Neural progenitor cell (in vitro differentiated cells): Measurements from ENCODE around the gene INSRR. TPM values are rescaled to one million over a fixed set of nuclear protein-coding genes. Genes with fewer than 3 reads are reported as not detected.

Source experiments
- DNase-seq: peaks from one replicate; pipeline ENCODE4 v3.0.0-alpha.2; 2016; ENCODE audit warnings: low spot score
- H2AFZ ChIP-seq: fragments of 200-600 bp; sonication (generic); replicated peaks from 2 replicates; pipeline ENCODE4 v1.6.1; 2016; ENCODE audit warnings: antibody characterized with exemption
- H3F3A ChIP-seq: fragments of 200-600 bp; sonication (generic); 2 replicates; pipeline ENCODE4 v1.6.1; 2016; ENCODE audit warnings: antibody characterized with exemption, low read depth
- H3K27ac ChIP-seq: fragments of 200-600 bp; sonication (generic); 2 replicates; pipeline ENCODE4 v1.5.1; 2016; ENCODE audit warnings: mild to moderate bottlenecking
- H3K27me3 ChIP-seq: fragments of 200-600 bp; sonication (generic); 2 replicates; pipeline ENCODE4 v1.6.1; 2016; ENCODE audit warnings: mild to moderate bottlenecking, moderate library complexity
- H3K36me3 ChIP-seq: fragments of 200-600 bp; sonication (generic); 2 replicates; pipeline ENCODE4 v1.5.1; 2016
- H3K4me1 ChIP-seq: fragments of 200-600 bp; sonication (generic); 2 replicates; pipeline ENCODE4 v1.6.1; 2016; ENCODE audit warnings: mixed run types
- H3K4me2 ChIP-seq: fragments of 200-600 bp; sonication (generic); 2 replicates; pipeline ENCODE4 v1.6.1; 2016
- H3K4me3 ChIP-seq: fragments of 200-600 bp; sonication (generic); 2 replicates; pipeline ENCODE4 v1.5.1; 2016
- H3K79me2 ChIP-seq: fragments of 200-600 bp; sonication (generic); 2 replicates; pipeline ENCODE4 v1.6.1; 2016; ENCODE audit warnings: low read depth
- H3K9ac ChIP-seq: fragments of 200-600 bp; sonication (generic); 2 replicates; pipeline ENCODE4 v1.6.1; 2016
- H3K9me3 ChIP-seq: fragments of 200-600 bp; sonication (generic); 2 replicates; pipeline ENCODE4 v1.5.1; 2016; ENCODE audit warnings: low read depth
- H4K20me1 ChIP-seq: fragments of 200-600 bp; sonication (generic); 2 replicates; pipeline ENCODE4 v1.6.1; 2016; ENCODE audit warnings: low read depth
- H3K27ac Mint-ChIP-seq: 3 replicates; pipeline ENCODE4 v1.8.0; 2021; ENCODE audit warnings: mixed read lengths
- H3K27me3 Mint-ChIP-seq: 2 replicates; pipeline ENCODE4 v1.8.0; 2022; ENCODE audit warnings: low read depth, mild to moderate bottlenecking, inconsistent platforms, moderate library complexity, mixed read lengths; ENCODE audit not compliant: insufficient read depth
- H3K36me3 Mint-ChIP-seq: 3 replicates; pipeline ENCODE4 v1.8.0; 2021; ENCODE audit warnings: mixed read lengths
- H3K4me1 Mint-ChIP-seq: 3 replicates; pipeline ENCODE4 v1.8.0; 2021; ENCODE audit warnings: mixed read lengths
- H3K4me3 Mint-ChIP-seq: 3 replicates; pipeline ENCODE4 v1.8.0; 2021; ENCODE audit warnings: mild to moderate bottlenecking, moderate library complexity, mixed read lengths
- H3K9me3 Mint-ChIP-seq: 3 replicates; pipeline ENCODE4 v1.8.0; 2020; ENCODE audit warnings: mixed read lengths
- CTCF ChIP-seq: fragments of 200-600 bp; sonication (generic); IDR thresholded peaks from 2 replicates; pipeline ENCODE4 v1.5.1; 2017; ENCODE audit warnings: antibody characterized with exemption, mild to moderate bottlenecking
- EZH2 ChIP-seq: fragments of 200-600 bp; sonication (generic); IDR thresholded peaks from 2 replicates; pipeline ENCODE4 v1.6.1; 2017; ENCODE audit warnings: antibody characterized with exemption, mild to moderate bottlenecking, moderate library complexity
- EZH2phosphoT487 ChIP-seq: fragments of 200-600 bp; sonication (generic); IDR thresholded peaks from 2 replicates; pipeline ENCODE4 v1.6.1; 2017; ENCODE audit warnings: antibody characterized with exemption
- total RNA-seq: library from RNA; depleted of rRNA; stranded (reverse); fragments of >200 nt; gene quantifications from 2 replicates; pipeline ENCODE4 v1.2.3, GENCODE V29; 2015; ENCODE audit warnings: low replicate concordance

The INSRR gene
- total RNA-seq, 1 donor from 2014 or later: not detected

GRCh38 chr1:156814571-156815260 lies 44.2 kb downstream of the INSRR start:
- no peak for DNase-seq
- Mint-ChIP-seq H3K27me3 (peaks cover 16% of the 10 kb centered on the region), H3K4me1 (peaks cover 39% of the 10 kb centered on the region), H3K27ac (peak overlapping the region; percentile 58), H3K9me3 (no peaks in the 10 kb centered on the region), H3K4me3 (peak overlapping the region; percentile 66), H3K36me3 (no peaks in the 10 kb centered on the region)
- H3K27ac ChIP-seq: no peak overlapping the region
- H3K9ac ChIP-seq: no peak overlapping the region
- peaks cover 56% of the 10 kb centered on the region for H3K27me3 ChIP-seq
- H3K36me3 ChIP-seq: no peaks in the 10 kb centered on the region
- H3K9me3 ChIP-seq: no peaks in the 10 kb centered on the region
- TF ChIP-seq CTCF: no peak
- no peak for TF ChIP-seq EZH2
- TF ChIP-seq EZH2phosphoT487: no peak
- peaks cover 9% of the 10 kb centered on the region for H3F3A ChIP-seq
- H3K4me3 ChIP-seq: no peak overlapping the region
- peak overlapping the region; percentile 80 for H3K4me2 ChIP-seq
- peak overlapping the region; percentile 91 for H2AFZ ChIP-seq
- peaks cover 15% of the 10 kb centered on the region for H3K4me1 ChIP-seq
- no peaks in the 10 kb centered on the region for H4K20me1 ChIP-seq
- no peaks in the 10 kb centered on the region for H3K79me2 ChIP-seq

- no peaks in the 10 kb centered on the region for H3K9me3 ChIP-seq
- peaks cover 41% of the 10 kb centered on the region for H3K4me1 Mint-ChIP-seq
- peak overlapping the region; percentile 80 for H3K4me2 ChIP-seq
- H4K20me1 ChIP-seq: no peaks in the 10 kb centered on the region
- peak; percentile 73 for DNase-seq
- H3K27me3 Mint-ChIP-seq: peaks cover 18% of the 10 kb centered on the region
- H3K27me3 ChIP-seq: peaks cover 54% of the 10 kb centered on the region
- H3K27ac Mint-ChIP-seq: peak overlapping the region; percentile 58
- H3K9ac ChIP-seq: no peak overlapping the region
- no peaks in the 10 kb centered on the region for H3K36me3 Mint-ChIP-seq
- H2AFZ ChIP-seq: peak overlapping the region; percentile 91
- H3K79me2 ChIP-seq: no peaks in the 10 kb centered on the region
- H3K27ac ChIP-seq: no peak overlapping the region
- peak; percentile 55 for TF ChIP-seq CTCF
- no peak for TF ChIP-seq EZH2
- peak overlapping the region; percentile 40 for H3K4me3 ChIP-seq
- no peaks in the 10 kb centered on the region for H3K36me3 ChIP-seq
- peaks cover 21% of the 10 kb centered on the region for H3K4me1 ChIP-seq
- peak overlapping the region; percentile 61 for H3K4me3 Mint-ChIP-seq
- H3F3A ChIP-seq: peaks cover 9% of the 10 kb centered on the region
- no peaks in the 10 kb centered on the region for H3K9me3 Mint-ChIP-seq
These were observed 45.0 kb downstream of the INSRR start for GRCh38 chr1:156813750-156814570.

GRCh38 chr1:156813298-156813697 lies 45.6 kb downstream of the INSRR start:
- H3K4me1 ChIP-seq: peaks cover 21% of the 10 kb centered on the region
- peak overlapping the region; percentile 72 for H3K4me3 Mint-ChIP-seq
- no peak overlapping the region for H3K27ac ChIP-seq
- peaks cover 41% of the 10 kb centered on the region for H3K4me1 Mint-ChIP-seq
- no peak for TF ChIP-seq CTCF
- no peak for TF ChIP-seq EZH2phosphoT487
- no peak for TF ChIP-seq EZH2
- H3K27me3 Mint-ChIP-seq: peaks cover 18% of the 10 kb centered on the region
- no peaks in the 10 kb centered on the region for H3K9me3 ChIP-seq
- H4K20me1 ChIP-seq: no peaks in the 10 kb centered on the region
- H3K27ac Mint-ChIP-seq: no peak overlapping the region
- H3K4me3 ChIP-seq: peak overlapping the region; percentile 40
- H3F3A ChIP-seq: peaks cover 9% of the 10 kb centered on the region
- H3K36me3 Mint-ChIP-seq: no peaks in the 10 kb centered on the region
- no peaks in the 10 kb centered on the region for H3K79me2 ChIP-seq
- peaks cover 54% of the 10 kb centered on the region for H3K27me3 ChIP-seq
- H3K36me3 ChIP-seq: no peaks in the 10 kb centered on the region
- no peak for DNase-seq
- no peak overlapping the region for H3K9ac ChIP-seq
- no peaks in the 10 kb centered on the region for H3K9me3 Mint-ChIP-seq
- H3K4me2 ChIP-seq: peak overlapping the region; percentile 80
- peak overlapping the region; percentile 91 for H2AFZ ChIP-seq
